Activated effector memory CD4-positive, alpha-beta T cell treated with anti-CD3 and anti-CD28 coated beads, Interleukin-2, amount 50 U/mL, for 16 hours (primary cell): ENCODE data around the gene TACR2.

ENCODE experiments used
- DNase-seq: peaks from one replicate; pipeline ENCODE4 v3.0.0-alpha.2; 2020

Gene TACR2

DNA sequence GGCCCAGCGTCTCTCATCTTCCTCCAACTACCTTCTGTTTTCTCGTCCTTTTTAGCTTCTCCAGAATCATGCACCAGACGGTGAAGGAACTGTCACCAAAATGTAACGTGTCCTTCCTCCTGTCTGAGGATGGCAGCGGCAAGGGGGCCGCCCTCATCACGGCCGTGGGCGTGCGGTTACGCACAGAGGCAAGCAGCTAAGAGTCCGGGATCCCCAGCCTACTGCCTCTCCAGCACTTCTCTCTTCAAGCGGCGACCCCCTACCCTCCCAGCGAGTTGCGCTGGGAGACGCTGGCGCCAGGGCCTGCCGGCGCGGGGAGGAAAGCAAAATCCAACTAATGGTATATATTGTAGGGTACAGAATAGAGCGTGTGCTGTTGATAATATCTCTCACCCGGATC is 15.8 kb downstream of the TACR2 start:
- no peak for DNase-seq

DNA sequence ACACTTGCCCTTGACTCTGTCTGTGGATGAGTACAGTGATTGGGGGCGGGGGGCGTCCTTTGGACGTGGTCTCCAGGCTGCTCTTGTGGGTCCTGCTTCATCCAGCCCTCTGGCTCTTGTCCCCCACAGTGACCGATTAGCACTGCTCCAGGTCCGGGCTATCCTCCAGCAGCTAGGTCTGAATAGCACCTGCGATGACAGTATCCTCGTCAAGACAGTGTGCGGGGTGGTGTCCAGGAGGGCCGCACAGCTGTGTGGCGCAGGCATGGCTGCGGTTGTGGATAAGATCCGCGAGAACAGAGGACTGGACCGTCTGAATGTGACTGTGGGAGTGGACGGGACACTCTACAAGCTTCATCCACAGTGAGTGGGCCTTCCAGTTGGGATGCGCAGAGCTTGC is 18.3 kb downstream of the TACR2 start:
- no peak for DNase-seq

DNA sequence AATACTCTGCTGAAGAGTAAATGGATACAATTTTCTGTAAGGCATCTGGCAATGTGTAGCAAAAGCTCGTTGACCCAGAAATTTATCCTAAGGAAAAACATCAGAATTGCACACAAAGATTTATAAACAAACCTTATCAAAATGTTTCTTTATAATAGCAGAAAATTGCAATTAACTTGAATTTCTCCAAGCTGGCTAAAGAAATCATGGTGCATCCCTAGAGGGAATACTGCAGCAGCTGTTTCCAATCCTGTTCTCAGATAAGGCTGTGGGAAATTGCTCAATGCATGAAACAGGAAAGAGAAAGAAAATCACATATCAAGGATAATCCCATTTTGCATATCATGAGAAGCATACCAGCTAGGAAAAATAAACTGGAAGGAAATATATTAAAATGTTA is 18.7 kb downstream of the TACR2 start:
- no peak for DNase-seq

DNA sequence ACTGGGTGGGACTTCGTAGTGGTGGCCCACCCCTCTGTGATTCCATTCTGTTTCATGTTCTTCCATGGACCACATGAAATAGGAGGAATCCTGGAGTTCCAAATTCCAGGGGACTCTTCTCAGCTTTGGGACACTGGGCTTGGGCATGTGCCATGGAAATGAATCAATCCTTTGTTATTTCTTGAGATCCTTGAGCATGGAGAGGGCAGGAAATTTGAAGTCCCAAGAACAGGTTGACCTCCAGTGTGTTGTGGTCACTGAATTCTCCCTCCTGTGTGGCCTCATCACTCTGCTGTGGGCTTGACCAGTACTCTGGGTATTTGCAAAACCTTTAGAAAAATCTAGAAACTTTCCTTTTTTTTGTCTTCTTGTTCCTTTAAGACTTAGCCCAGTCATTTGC is 22.7 kb downstream of the TACR2 start:
- DNase-seq: no peak

DNA sequence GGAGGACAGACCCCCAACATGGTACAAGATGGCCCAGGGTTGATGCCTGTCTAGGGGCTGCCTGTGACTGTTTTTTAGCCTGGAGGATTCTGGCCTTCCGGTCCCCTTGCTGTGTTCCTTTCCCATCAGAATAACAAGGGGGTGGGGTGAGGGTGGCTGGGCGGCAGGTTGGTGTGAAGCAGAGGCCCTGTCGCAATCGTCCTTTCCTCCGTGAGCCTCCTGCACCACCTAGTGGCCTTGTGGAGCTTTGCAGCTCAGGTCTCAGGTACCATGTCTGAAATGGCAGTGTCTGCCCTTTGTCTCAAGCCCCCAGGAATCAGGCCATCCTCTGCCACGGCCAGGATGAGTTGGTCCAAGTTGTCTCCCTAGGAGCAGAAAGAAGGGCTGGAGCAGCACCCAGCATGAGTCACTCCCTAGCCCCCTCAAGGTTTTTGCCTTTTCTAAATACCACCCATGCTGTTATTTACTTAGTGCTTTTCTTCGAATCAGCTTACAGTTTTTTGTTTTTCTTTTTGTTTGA is 24.2 kb downstream of the TACR2 start:
- peak; percentile 92 for DNase-seq

DNA sequence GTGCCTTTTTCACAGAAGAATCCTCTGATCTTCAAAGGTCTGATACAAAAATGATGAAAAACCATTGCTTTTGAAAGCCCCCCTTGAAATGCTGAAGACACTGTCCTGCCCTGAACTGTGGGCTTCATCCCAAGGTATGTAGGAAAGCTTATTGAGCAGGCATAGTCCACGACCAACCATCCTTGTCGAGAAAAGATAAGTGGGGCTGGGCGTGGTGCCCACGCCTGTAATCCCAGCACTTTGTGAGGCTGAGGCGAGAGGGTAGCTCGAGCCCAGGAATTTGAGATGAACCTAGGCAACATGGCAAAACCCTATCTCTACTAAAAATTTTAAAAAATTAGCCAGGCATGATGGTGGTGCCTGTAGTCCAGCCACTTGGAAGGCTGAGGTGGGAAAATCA is 25.6 kb downstream of the TACR2 start:
- DNase-seq: no peak

DNA sequence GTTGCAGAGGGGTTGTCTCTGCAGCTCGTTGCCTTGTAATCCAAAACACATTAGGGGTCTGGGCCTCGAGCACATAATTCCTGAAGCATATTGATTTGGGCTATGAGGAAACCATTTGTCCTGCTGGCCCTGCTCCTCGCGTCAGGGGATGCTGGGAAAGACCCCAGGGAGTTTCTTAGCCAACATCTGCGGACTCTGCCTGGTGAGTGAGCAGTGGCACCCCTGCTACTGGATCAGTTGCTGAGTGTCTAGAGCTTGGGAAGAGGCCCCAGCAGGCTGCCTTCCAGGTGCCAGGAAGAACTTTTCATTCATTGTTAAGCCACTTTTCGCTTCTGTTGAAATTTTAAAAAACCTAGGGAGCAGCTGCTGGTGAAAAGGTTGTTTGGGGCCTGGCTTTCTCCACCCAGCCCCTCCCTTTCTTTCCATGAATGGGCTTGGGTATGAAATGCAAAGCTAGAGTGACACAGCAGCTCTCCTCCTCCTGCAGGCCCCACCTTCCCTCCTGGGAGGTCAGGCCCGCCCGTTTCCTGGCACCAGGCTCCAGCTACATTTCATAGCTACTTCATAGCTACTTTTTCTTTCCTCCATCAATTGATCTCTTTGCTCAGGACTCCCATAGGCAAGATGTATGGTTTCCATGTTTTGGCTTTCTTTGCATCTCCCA is 26.8 kb downstream of the TACR2 start:
- DNase-seq: no peak

DNA sequence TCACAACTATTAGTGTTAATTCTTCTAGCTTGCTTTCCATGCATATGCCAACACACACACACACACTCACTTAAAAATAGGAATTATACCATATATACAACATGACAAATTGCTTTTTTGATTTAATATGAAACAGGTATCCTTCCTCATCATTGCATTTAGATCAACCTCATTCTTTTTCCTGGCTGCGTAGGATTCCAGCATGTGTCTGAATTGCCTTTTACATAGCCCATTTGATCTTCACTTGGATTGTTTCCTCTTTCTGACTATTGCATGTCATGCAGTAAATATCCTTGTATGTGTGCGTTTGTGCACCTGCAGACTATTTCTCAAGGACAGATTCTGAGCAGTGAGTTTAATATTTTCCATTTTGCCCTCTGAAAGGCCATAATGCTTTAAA is 28.2 kb downstream of the TACR2 start:
- no peak for DNase-seq

DNA sequence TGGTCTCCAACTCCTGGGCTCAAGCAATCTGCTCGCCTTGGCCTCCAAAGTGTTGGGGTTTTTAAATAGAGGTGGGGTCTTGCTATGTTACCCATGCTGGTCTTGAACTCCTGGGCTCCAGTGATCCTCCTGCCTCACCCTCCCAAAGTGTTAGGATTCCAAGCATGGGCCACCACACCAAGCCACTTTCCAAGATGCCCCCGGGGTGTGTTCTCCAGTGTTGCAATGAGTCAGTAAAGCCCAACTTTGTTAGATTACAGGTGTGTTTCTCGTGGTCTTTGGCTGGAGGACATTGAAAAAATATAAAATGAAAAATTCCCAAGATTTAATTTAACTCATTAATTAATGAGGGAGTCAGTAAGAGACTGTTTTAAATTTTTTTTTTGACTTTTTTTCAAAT is 29.2 kb downstream of the TACR2 start:
- DNase-seq: no peak

DNA sequence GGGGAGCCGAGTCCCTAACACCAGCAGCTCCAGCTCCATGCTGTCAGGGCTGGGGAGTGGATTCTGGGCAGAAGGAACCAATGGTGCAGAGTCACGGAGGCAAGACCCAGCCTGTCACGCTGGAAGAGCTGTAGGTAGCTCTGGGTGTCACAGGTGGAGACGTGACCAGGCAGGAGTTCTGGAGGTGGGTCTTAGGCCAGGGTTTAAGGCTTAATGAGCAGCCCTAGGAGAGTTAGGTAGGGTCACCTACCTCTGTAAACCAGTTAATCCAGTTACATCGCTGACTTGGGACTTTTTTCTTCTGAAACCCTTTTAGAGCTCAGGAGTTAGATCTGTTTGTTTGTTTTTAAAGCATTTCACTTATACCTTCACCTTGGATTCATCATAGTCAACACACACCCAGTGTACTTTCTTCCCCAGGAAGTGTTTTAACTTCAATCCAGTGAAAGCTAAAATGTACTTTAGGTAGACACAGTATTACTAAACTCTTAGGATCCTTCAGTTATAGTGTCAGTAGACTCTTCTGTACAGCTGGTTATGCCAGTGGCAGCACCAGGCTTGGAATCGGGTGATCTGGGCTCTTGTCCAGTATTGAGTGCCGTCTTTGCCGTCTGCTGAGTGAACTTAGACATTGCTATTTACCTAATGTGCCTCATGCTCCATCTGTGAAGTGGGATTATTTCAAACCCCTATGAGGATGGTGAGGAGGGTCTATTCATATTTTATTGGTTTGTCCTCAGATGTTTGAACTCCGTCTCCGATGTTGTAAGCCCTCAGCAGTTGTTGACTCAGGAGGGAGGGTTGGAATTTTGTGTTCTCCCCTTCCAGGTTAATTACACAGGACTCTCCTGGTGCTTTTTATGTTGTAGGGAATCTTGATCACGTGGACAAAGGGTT is 31.0 kb downstream of the TACR2 start:
- no peak for DNase-seq

DNA sequence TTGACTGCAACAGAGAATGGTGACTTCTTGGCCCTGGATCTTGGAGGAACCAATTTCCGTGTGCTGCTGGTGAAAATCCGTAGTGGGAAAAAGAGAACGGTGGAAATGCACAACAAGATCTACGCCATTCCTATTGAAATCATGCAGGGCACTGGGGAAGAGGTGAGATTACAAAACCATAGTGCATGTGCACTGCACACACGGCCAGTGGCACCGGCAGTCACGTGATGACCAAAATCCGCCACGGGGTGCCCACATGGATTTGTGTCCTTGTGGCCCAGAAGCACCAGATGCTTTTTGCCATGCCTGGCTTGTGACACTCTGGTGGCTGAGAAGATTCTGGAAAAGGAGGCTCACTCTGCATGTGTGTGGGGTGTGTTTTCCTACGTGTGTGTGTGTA is 32.4 kb downstream of the TACR2 start:
- no peak for DNase-seq

DNA sequence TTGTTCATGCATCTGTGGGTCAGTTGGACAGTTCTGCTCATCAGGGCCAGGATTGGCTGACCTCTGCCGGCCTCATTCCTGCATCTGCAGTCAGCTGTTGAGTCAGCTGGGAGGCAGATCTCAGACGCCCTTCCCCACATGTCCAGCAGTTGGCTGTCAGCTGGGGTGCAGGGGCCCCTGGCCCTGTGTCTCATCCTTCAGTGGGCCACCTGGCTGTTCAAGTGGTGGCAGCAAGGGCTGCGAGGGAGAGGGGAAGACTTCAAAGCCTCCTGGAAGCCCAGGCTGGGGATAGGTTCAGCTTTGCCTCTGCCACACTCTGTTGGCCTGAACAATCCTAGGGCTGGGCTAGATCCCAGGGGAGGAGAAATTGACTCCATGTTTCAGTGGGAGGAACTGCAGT is 33.2 kb downstream of the TACR2 start:
- no peak for DNase-seq

DNA sequence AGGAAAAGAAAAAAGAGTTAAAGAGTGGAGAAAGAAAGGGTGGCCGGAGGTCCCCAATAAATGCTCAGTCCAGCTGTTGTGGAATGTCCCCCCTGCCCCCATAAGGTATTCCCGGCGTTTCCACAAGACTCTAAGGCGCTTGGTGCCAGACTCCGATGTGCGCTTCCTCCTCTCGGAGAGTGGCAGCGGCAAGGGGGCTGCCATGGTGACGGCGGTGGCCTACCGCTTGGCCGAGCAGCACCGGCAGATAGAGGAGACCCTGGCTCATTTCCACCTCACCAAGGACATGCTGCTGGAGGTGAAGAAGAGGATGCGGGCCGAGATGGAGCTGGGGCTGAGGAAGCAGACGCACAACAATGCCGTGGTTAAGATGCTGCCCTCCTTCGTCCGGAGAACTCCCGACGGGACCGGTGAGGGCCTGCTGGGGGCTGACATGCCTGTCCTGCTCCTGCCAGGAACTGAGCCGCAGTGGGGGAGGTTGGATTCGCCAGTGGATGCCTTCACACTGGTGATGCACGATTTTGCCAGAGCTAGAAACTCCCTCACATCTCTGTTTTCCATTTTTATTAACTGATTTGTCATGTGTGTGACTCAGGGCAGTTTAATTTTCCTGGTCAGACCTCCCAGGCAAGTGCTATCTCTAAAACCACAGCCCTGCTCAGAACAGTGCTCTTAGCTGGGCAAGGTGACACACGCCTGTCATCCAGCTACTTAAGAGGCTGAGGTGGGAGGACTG is 34.2 kb downstream of the TACR2 start:
- DNase-seq: no peak

DNA sequence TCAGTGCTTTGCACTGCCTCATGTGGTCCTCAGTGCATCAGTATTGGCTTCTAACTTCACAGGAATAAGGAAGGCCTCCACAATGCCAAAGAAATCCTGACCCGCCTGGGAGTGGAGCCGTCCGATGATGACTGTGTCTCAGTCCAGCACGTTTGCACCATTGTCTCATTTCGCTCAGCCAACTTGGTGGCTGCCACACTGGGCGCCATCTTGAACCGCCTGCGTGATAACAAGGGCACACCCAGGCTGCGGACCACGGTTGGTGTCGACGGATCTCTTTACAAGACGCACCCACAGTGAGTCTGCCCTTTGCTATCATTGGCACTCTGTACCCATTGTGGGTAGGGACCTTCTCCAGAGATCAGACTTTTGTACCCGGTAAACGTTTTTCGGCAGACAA is 36.9 kb downstream of the TACR2 start:
- no peak for DNase-seq

DNA sequence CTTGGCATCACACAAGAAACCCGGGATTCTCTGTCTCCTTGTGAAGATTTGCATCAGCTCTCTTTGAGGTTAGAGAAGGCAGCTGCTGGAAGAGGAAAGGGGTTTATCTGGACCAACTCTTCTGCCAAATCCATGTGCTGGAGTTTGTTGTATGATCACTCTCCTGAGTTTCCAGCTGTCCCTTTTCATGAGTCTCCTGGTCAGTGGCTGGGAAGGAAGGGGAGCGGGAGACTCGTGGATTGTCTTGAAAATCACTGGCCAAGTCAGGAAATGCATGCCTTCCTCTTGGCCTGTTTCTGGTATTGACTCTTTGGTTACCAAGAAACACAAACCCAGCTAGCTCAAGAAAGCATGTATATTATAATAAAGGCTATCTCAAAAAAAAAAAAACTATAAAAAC is 38.8 kb downstream of the TACR2 start:
- no peak for DNase-seq

DNA sequence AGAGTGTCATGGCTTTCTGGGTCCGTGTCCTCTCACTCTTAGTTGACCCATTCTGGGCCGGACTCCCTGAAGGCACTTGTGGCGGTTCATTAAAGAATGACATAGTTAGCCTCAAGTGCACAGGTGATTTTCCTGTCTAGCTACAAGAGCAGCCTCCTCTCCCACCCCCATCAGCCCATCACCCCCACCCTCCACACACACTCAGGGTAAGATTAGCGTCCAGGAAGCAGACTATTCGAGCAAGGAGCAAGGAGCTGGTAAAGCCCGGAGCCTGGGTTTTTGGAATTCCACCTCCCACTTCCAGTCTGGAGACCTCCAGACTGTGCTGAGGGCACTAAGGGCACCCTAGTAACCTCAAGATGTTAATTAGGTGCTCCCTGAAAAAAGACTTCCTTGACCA is 39.5 kb downstream of the TACR2 start:
- no peak for DNase-seq

DNA sequence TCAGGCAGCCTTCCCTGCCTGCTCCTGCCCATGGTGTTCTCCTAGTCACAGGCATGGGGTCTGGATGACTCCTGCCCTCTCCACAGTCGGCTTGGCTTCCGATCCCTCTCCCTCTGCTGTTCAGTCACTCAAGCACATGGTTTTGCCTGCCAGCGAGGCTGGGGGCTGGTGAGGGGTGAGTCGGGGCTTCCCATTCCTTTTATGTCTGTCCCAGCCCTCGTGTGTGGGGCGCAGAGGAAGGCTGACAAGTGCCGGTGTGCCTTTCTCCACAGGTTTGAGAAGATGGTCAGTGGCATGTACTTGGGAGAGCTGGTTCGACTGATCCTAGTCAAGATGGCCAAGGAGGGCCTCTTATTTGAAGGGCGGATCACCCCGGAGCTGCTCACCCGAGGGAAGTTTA is 40.1 kb downstream of the TACR2 start:
- no peak for DNase-seq

DNA sequence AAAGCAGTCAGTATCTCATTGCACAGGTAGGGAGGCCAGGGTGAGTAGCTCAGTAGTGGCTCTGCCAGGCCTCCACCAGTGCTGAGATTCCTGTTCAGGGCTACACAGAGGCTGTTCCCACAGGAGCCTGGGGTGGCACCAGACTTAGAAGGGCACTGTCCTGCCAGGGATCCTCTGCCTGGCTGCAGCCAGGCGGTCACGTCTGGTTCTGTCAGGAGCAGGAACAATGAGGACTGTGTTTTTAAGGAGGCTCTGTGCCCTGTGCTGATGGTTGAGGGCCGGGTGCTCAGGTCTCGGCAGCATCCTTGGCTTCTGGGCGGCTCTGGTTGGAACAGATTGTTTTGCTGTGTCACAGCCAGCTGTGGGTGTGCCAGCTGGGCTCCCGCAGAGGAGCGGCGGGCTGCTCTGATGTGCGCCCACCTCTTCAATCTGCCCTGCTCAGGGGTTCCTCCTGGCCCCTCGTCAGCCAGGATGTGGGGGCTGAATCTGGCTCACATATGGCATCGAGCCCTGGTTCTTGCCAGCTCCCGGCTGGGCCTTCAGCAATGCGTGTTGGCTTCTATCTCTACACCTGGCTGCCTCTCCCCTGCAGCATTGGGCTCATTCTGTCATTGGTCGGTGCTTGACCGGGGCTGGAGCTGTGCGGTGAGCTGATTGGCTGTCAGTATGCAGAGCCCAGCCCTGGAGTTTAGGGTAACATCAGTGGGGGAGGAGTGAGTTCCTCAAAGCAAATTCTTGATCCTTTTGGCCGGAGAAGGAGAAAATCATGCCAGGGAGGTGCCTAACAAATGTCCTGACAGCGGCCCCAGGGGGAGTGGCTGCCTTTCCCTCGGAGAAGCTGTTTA is 41.2 kb downstream of the TACR2 start:
- DNase-seq: no peak

DNA sequence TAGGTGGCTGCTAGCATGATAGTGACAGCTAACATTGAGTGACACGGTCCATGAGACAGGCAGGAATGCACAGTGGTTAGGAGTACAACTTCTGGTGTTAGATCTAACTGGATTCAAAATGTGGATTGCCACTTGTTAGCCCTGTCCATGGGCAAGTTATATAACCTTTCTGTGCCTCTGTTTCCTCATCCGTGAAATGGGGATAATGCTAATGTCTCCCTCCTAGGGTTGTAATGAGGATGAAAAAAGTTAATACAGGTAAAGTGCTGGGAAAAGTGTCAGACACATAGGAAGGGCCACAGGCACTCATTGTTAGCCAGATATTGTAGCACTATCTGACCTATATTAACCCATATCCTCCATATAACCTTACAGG is 41.8 kb downstream of the TACR2 start:
- no peak for DNase-seq

DNA sequence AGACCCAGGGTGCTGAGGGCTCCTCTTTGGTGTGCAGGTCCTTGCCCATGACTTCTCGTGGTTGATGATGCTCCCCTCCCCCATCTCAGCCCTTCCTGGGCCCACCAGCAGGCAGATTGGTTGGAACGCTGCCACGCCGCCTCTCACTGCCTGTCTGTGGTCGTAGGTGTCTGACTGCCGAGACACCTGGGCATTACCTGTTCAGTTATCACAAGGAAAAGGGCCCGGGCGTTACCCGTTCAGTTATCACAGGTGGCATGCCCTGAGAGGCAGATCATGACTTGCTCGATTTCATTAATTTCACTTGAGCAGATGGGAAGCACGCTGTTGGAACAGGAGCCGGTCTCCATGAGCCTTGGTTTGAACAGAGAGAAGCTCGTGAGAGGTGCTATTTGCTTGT is 42.5 kb downstream of the TACR2 start:
- no peak for DNase-seq

DNA sequence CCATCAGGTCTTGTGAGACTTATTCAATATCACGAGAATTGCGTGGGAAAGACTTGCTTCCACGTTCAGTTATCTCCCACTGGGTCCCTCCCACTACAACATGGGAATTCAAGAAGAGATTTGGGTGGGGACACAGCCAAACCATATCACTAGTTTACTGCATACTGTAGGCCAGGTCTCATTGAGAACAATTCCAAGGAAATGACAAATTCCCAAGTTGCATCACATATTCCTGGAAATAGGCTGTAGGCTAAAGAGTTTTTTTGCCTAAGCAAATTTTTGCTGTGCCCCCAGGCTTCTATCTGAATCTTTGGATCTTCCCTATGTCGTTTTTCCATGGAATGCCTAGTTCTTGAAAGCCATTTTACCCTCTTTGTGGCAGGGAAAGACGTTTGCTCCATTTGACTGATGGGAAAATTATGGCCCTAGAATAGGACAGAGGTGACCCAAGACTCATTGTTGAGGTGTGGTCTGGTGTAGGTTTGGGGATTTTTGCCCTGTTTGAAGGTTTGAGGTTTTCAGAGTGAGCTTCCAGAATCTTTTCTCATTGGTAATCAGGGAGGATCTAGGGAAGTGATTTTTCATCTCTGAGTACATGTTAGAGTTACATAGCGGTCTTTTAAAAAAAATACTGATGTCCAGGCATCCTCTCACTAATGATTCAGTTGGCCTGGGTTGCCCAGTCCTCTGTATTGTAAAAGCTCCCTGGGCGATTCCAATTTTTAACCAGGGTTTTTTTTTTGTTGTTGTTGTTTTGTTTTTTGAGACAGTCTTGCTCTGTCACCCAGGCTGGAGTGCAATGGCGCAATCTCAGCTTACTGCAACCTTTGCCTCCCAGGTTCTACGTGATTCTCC is 44.4 kb downstream of the TACR2 start:
- no peak for DNase-seq

DNA sequence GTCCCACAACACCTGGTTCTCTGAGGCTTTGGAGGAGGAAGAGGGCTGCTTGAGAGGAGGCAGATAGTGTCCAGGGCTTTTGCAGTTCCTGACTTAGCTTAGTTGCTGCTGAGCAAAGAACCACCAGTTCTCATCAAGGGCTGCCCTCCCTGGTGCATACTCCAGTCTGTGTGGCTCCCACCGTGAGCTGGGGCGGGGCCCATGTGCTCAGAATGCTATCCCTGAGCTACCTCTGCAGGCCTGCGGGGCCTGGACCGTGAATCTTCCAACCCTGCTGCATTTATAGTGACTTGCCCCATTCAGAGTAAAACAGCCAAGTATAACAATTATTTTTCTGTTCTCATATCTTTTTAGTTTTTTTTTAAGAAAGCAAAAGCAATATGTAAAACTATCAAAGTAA is 49.2 kb downstream of the TACR2 start:
- no peak for DNase-seq
